ENCODE measurements around the gene BRIP1.

The BRIP1 gene

GRCh38 chr17:61645920-61646319 is 217.4 kb downstream of the BRIP1 start:
- TF ChIP-seq CTCF (IDR thresholded peaks at IDR 0.05; ENCODE audit: low read depth, low read length), result no peak

GRCh38 chr17:61644800-61645774 is 218.2 kb downstream of the BRIP1 start:
- TF ChIP-seq CTCF (IDR thresholded peaks at IDR 0.05; ENCODE audit: low read depth, low read length), result no peak
- H3K4me3 ChIP-seq (ENCODE audit: low read depth, low read length), result no peak overlapping the region

More at GRCh38 chr17:61645920-61646319, 217.4 kb downstream of the BRIP1 start:
- no peak overlapping the region for H3K4me3 ChIP-seq (ENCODE audit: low read depth, low read length)

GRCh38 chr17:61642768-61643167 is 220.6 kb downstream of the BRIP1 start:
- H3K4me3 ChIP-seq (ENCODE audit: low read depth, low read length), result no peak overlapping the region
- TF ChIP-seq CTCF (IDR thresholded peaks at IDR 0.05; ENCODE audit: low read depth, low read length), result no peak

GRCh38 chr17:61641715-61642114 is 221.6 kb downstream of the BRIP1 start:
- no peak overlapping the region for H3K4me3 ChIP-seq (ENCODE audit: low read depth, low read length)
- no peak for TF ChIP-seq CTCF (IDR thresholded peaks at IDR 0.05; ENCODE audit: low read depth, low read length)

- no peak for TF ChIP-seq CTCF (IDR thresholded peaks at IDR 0.05; ENCODE audit: low read depth, low read length)
- H3K4me3 ChIP-seq (ENCODE audit: low read depth, low read length), result no peak overlapping the region
Observed at GRCh38 chr17:61641084-61641483, 222.2 kb downstream of the BRIP1 start.

GRCh38 chr17:61639818-61640217 is 223.5 kb downstream of the BRIP1 start:
- no peak for TF ChIP-seq CTCF (IDR thresholded peaks at IDR 0.05; ENCODE audit: low read depth, low read length)
- no peak overlapping the region for H3K4me3 ChIP-seq (ENCODE audit: low read depth, low read length)

- no peak overlapping the region for H3K4me3 ChIP-seq (ENCODE audit: low read depth, low read length)
- no peak for TF ChIP-seq CTCF (IDR thresholded peaks at IDR 0.05; ENCODE audit: low read depth, low read length)
Observed at GRCh38 chr17:61638087-61638486, 225.2 kb downstream of the BRIP1 start.

All from WI38 (cell line).